GM18517 (cell line): ENCODE results near the gene TMEM79.

Experiments
- ATAC-seq: cut with Tn5 transposase; IDR thresholded peaks from one replicate; pipeline ENCODE4 v1.9.1; 2021; ENCODE audit warnings: mild to moderate bottlenecking, moderate library complexity; ENCODE audit not compliant: unreplicated experiment

TMEM79 gene

GRCh38 chr1:156262461-156263287 lies 21.5 kb upstream of the TMEM79 start:
- no peak for ATAC-seq

- no peak for ATAC-seq
These were observed 20.9 kb upstream of the TMEM79 start for GRCh38 chr1:156263288-156263655.

GRCh38 chr1:156266051-156266450 lies 18.1 kb upstream of the TMEM79 start:
- no peak for ATAC-seq

GRCh38 chr1:156268336-156268735 lies 15.8 kb upstream of the TMEM79 start:
- no peak for ATAC-seq

- no peak for ATAC-seq
These were observed 13.8 kb upstream of the TMEM79 start for GRCh38 chr1:156270314-156270713.

- ATAC-seq: no peak
These were observed 7.6 kb upstream of the TMEM79 start for GRCh38 chr1:156276532-156276931.

GRCh38 chr1:156276966-156277381 lies 7.2 kb upstream of the TMEM79 start:
- ATAC-seq: no peak

GRCh38 chr1:156279837-156280236 lies 4.3 kb upstream of the TMEM79 start:
- no peak for ATAC-seq

- peak; percentile 43 for ATAC-seq
These were observed 2.8 kb upstream of the TMEM79 start for GRCh38 chr1:156281281-156281680.

- ATAC-seq: peak; percentile 6
These were observed 2.2 kb upstream of the TMEM79 start for GRCh38 chr1:156281693-156282478.

GRCh38 chr1:156282479-156283222 lies 1.5 kb upstream of the TMEM79 start, which contains the start of gene SMG5:
Gene SMG5 (minus strand): TSS chr1:156282825. CDS start chr1:156282680, 145 bp downstream.
- peak; percentile 81 for ATAC-seq

GRCh38 chr1:156283521-156283920 lies 604 bp upstream of the TMEM79 start:
- no peak for ATAC-seq

GRCh38 chr1:156284757-156285156 lies 632 bp downstream of the TMEM79 start:
- no peak for ATAC-seq

GRCh38 chr1:156285437-156285836 lies 1.3 kb downstream of the TMEM79 start:
- ATAC-seq: no peak

GRCh38 chr1:156286061-156286460 lies 1.9 kb downstream of the TMEM79 start:
- ATAC-seq: no peak

- no peak for ATAC-seq
These were observed 5.7 kb downstream of the TMEM79 start for GRCh38 chr1:156289857-156290256.

- peak; percentile 51 for ATAC-seq
These were observed 7.3 kb downstream of the TMEM79 start for GRCh38 chr1:156291226-156292061.

- no peak for ATAC-seq
These were observed 8.9 kb downstream of the TMEM79 start for GRCh38 chr1:156293098-156293434.

- no peak for ATAC-seq
These were observed 9.8 kb downstream of the TMEM79 start for GRCh38 chr1:156293895-156294294.

GRCh38 chr1:156295391-156295947 lies 11.3 kb downstream of the TMEM79 start, which contains the start of gene GLMP:
Gene GLMP (minus strand): TSS chr1:156295679. CDS start chr1:156295645, 34 bp downstream.
- ATAC-seq: no peak
